HEK293 (cell line): ENCODE measurements around the gene CPE.

Source experiments
- GLIS2 ChIP-seq: fragments of 450-650 bp; formaldehyde crosslinking; IDR thresholded peaks from 2 replicates; pipeline ENCODE4 v1.5.1; 2016; ENCODE audit warnings: missing biosample characterization, missing genetic modification characterization
- OVOL3 ChIP-seq: fragments of 450-650 bp; formaldehyde crosslinking; IDR thresholded peaks from 2 replicates; pipeline ENCODE4 v1.5.1; 2016; ENCODE audit warnings: missing biosample characterization, missing genetic modification characterization
- ZNF2 ChIP-seq: fragments of 450-650 bp; formaldehyde crosslinking; IDR thresholded peaks from 2 replicates; pipeline ENCODE4 v1.5.1; 2016; ENCODE audit warnings: missing biosample characterization, missing genetic modification characterization
- ZNF404 ChIP-seq: fragments of 450-650 bp; formaldehyde crosslinking; IDR thresholded peaks from 2 replicates; pipeline ENCODE4 v1.5.1; 2017; ENCODE audit warnings: missing biosample characterization, missing genetic modification characterization
- ZNF701 ChIP-seq: fragments of 450-650 bp; formaldehyde crosslinking; IDR thresholded peaks from 2 replicates; pipeline ENCODE4 v1.5.1; 2016; ENCODE audit warnings: missing biosample characterization, missing genetic modification characterization
- ZNF707 ChIP-seq: fragments of 450-650 bp; formaldehyde crosslinking; IDR thresholded peaks from 2 replicates; pipeline ENCODE4 v1.5.1; 2016; ENCODE audit warnings: missing biosample characterization, missing genetic modification characterization
- ZNF777 ChIP-seq: fragments of 450-650 bp; formaldehyde crosslinking; IDR thresholded peaks from 2 replicates; pipeline ENCODE4 v1.5.1; 2017; ENCODE audit warnings: missing biosample characterization, missing genetic modification characterization, borderline replicate concordance
- TF ChIP-seq, protein P1 (sequence below): fragments of 450-650 bp; formaldehyde crosslinking; IDR thresholded peaks from 2 replicates; pipeline ENCODE4 v1.5.1; 2016; ENCODE audit warnings: missing biosample characterization, missing genetic modification characterization

DNA sequence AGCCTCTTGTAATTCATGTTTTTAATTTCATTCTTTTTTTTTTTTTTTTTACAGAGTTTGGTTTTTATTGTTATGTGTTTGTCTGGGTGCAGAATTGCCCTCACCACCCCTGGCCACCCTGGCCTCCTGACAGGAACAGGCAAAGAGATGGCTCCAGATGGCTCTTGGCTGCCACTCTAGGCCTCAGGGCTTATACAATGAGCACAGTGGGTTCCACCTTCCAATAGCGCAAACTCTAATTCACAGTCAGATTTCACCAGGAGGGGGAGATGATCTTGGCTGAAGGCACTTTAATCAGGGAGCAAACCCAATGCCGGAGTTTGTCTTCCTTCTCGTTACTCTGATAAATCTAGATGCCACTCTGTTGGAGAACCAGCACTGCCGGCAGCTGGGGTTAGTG, 24.8 kb downstream of the CPE start:
- TF ChIP-seq ZNF2 (no peak), GLIS2 (no peak), ZNF777 (tag by site-specific recombination) (no peak), ZNF701 (tag by site-specific recombination) (no peak), ZNF707 (tag by site-specific recombination) (no peak), ZNF404 (tag by site-specific recombination) (no peak), OVOL3 (tag by site-specific recombination) (no peak)
- TF ChIP-seq, protein P1, sequence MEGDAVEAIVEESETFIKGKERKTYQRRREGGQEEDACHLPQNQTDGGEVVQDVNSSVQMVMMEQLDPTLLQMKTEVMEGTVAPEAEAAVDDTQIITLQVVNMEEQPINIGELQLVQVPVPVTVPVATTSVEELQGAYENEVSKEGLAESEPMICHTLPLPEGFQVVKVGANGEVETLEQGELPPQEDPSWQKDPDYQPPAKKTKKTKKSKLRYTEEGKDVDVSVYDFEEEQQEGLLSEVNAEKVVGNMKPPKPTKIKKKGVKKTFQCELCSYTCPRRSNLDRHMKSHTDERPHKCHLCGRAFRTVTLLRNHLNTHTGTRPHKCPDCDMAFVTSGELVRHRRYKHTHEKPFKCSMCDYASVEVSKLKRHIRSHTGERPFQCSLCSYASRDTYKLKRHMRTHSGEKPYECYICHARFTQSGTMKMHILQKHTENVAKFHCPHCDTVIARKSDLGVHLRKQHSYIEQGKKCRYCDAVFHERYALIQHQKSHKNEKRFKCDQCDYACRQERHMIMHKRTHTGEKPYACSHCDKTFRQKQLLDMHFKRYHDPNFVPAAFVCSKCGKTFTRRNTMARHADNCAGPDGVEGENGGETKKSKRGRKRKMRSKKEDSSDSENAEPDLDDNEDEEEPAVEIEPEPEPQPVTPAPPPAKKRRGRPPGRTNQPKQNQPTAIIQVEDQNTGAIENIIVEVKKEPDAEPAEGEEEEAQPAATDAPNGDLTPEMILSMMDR (tag by site-specific recombination) = no peak
